22Rv1 (cell line): ENCODE measurements around the gene PDHX.

Experiments used
- ZFX ChIP-seq: fragments of 450-650 bp; IDR thresholded peaks from 2 replicates; pipeline ENCODE4 v1.6.1; 2017; ENCODE audit warnings: antibody characterized with exemption, borderline replicate concordance
- TF ChIP-seq, protein P1 (sequence below): fragments of 450-650 bp; IDR thresholded peaks from 2 replicates; pipeline ENCODE4 v1.5.1; 2017; ENCODE audit warnings: mild to moderate bottlenecking

DNA sequence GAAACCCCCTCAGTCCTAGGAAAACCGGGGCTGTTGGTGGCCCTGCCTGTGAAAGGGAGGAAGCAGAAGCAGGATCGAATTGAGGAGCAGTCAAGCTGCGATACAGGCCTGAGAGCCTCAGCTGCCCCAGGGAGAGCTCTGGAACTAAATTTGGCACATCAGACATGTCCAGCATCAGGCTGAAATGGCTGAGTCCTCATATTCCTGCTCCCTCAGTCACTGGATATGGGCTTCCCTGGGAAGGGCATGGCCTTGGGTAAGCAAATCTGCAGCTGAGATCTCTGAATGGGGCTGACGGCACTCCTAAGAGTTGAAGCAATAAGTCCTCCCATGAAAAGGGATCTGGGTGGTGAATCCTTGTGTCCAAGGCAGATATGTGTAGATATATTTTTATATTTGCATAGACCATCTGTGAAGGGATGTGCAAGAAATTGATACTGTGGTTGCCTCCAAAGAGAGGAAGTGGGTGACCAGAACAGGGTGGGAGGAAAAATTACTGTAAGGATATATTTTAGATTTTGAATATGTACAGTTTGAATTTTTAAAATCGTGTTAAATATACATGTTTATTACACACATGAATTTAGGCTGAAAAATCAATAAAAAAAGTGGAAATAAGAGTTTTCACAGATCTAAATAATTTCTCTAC, 45.7 kb upstream of the PDHX start:
- TF ChIP-seq, protein P1, sequence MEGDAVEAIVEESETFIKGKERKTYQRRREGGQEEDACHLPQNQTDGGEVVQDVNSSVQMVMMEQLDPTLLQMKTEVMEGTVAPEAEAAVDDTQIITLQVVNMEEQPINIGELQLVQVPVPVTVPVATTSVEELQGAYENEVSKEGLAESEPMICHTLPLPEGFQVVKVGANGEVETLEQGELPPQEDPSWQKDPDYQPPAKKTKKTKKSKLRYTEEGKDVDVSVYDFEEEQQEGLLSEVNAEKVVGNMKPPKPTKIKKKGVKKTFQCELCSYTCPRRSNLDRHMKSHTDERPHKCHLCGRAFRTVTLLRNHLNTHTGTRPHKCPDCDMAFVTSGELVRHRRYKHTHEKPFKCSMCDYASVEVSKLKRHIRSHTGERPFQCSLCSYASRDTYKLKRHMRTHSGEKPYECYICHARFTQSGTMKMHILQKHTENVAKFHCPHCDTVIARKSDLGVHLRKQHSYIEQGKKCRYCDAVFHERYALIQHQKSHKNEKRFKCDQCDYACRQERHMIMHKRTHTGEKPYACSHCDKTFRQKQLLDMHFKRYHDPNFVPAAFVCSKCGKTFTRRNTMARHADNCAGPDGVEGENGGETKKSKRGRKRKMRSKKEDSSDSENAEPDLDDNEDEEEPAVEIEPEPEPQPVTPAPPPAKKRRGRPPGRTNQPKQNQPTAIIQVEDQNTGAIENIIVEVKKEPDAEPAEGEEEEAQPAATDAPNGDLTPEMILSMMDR = no peak
- TF ChIP-seq ZFX = no peak
